HEK293 (cell line): ENCODE data around the gene ZFP36.

Experiments used
- BCL11B ChIP-seq: fragments of 450-650 bp; formaldehyde crosslinking; IDR thresholded peaks from 2 replicates; pipeline ENCODE4 v1.5.1; 2016; ENCODE audit warnings: low read depth, missing biosample characterization, missing genetic modification characterization
- GFI1B ChIP-seq: fragments of 450-650 bp; formaldehyde crosslinking; IDR thresholded peaks from 2 replicates; pipeline ENCODE4 v1.5.1; 2016; ENCODE audit warnings: missing biosample characterization, missing genetic modification characterization
- HOXD13 ChIP-seq: sonication (generic); formaldehyde crosslinking; IDR thresholded peaks from 2 replicates; pipeline ENCODE4 v1.8.0; 2022; ENCODE audit warnings: missing genetic modification reagents, borderline replicate concordance
- KLF1 ChIP-seq: fragments of 450-650 bp; formaldehyde crosslinking; IDR thresholded peaks from 2 replicates; pipeline ENCODE4 v1.5.1; 2016; ENCODE audit warnings: missing biosample characterization, missing genetic modification characterization
- REPIN1 ChIP-seq: fragments of 450-650 bp; formaldehyde crosslinking; IDR thresholded peaks from 2 replicates; pipeline ENCODE4 v1.5.1; 2017; ENCODE audit warnings: missing biosample characterization, missing genetic modification characterization, low read depth
- SALL2 ChIP-seq: fragments of 450-650 bp; formaldehyde crosslinking; IDR thresholded peaks from 2 replicates; pipeline ENCODE4 v1.5.0; 2017; ENCODE audit warnings: missing biosample characterization, mild to moderate bottlenecking, missing genetic modification characterization, borderline replicate concordance
- SCRT2 ChIP-seq: fragments of 450-650 bp; formaldehyde crosslinking; IDR thresholded peaks from 2 replicates; pipeline ENCODE4 v1.5.1; 2016; ENCODE audit warnings: missing biosample characterization, missing genetic modification characterization
- YY1 ChIP-seq: fragments of 450-650 bp; formaldehyde crosslinking; IDR thresholded peaks from 2 replicates; pipeline ENCODE4 v1.5.1; 2018; ENCODE audit warnings: missing biosample characterization, missing genetic modification characterization
- ZBTB20 ChIP-seq: fragments of 450-650 bp; formaldehyde crosslinking; IDR thresholded peaks from 2 replicates; pipeline ENCODE4 v1.5.1; 2016; ENCODE audit warnings: missing biosample characterization, missing genetic modification characterization
- ZNF133 ChIP-seq: fragments of 450-650 bp; formaldehyde crosslinking; IDR thresholded peaks from 2 replicates; pipeline ENCODE4 v1.5.1; 2016; ENCODE audit warnings: missing biosample characterization, missing genetic modification characterization
- ZNF157 ChIP-seq: fragments of 450-650 bp; formaldehyde crosslinking; IDR thresholded peaks from 2 replicates; pipeline ENCODE4 v1.5.1; 2016; ENCODE audit warnings: missing biosample characterization, missing genetic modification characterization
- ZNF223 ChIP-seq: fragments of 450-650 bp; formaldehyde crosslinking; IDR thresholded peaks from 2 replicates; pipeline ENCODE4 v1.5.1; 2016; ENCODE audit warnings: missing biosample characterization, missing genetic modification characterization
- ZNF292 ChIP-seq: fragments of 450-650 bp; formaldehyde crosslinking; IDR thresholded peaks from 2 replicates; pipeline ENCODE4 v1.5.1; 2016; ENCODE audit warnings: low read depth, missing biosample characterization, missing genetic modification characterization, borderline replicate concordance
- ZNF341 ChIP-seq: fragments of 450-650 bp; formaldehyde crosslinking; IDR thresholded peaks from 2 replicates; pipeline ENCODE4; 2016; ENCODE audit warnings: low read depth, missing biosample characterization, missing genetic modification characterization
- ZNF549 ChIP-seq: fragments of 450-650 bp; IDR thresholded peaks from 2 replicates; pipeline ENCODE4 v1.5.1; 2018; ENCODE audit warnings: missing biosample characterization, missing genetic modification characterization, mild to moderate bottlenecking, inconsistent platforms, moderate library complexity
- ZNF658 ChIP-seq: fragments of 450-650 bp; formaldehyde crosslinking; IDR thresholded peaks from 2 replicates; pipeline ENCODE4; 2016; ENCODE audit warnings: missing biosample characterization, missing genetic modification characterization
- ZNF664 ChIP-seq: fragments of 450-650 bp; formaldehyde crosslinking; IDR thresholded peaks from 2 replicates; pipeline ENCODE4 v1.5.1; 2016; ENCODE audit warnings: missing biosample characterization, missing genetic modification characterization
- ZNF701 ChIP-seq: fragments of 450-650 bp; formaldehyde crosslinking; IDR thresholded peaks from 2 replicates; pipeline ENCODE4 v1.5.1; 2016; ENCODE audit warnings: missing biosample characterization, missing genetic modification characterization
- ZNF768 ChIP-seq: fragments of 450-650 bp; formaldehyde crosslinking; IDR thresholded peaks from 2 replicates; pipeline ENCODE4 v1.5.1; 2018; ENCODE audit warnings: missing biosample characterization, mild to moderate bottlenecking, missing genetic modification characterization
- ZNF830 ChIP-seq: fragments of 450-650 bp; IDR thresholded peaks from 2 replicates; pipeline ENCODE4 v1.5.0; 2018; ENCODE audit warnings: missing biosample characterization, missing genetic modification characterization, low read depth, mild to moderate bottlenecking, moderate library complexity
- ZXDB ChIP-seq: fragments of 450-650 bp; formaldehyde crosslinking; IDR thresholded peaks from 2 replicates; pipeline ENCODE4 v1.5.1; 2016; ENCODE audit warnings: missing biosample characterization, missing genetic modification characterization
- TF ChIP-seq, protein P1 (sequence below): fragments of 450-650 bp; formaldehyde crosslinking; IDR thresholded peaks from 2 replicates; pipeline ENCODE4 v1.5.1; 2016; ENCODE audit warnings: missing biosample characterization, missing genetic modification characterization
- TF ChIP-seq, protein P2 (sequence below): fragments of 450-650 bp; formaldehyde crosslinking; IDR thresholded peaks from 2 replicates; pipeline ENCODE4 v1.5.1; 2016; ENCODE audit warnings: missing biosample characterization, missing genetic modification characterization
- TF ChIP-seq, protein P3 (sequence below): fragments of 450-650 bp; formaldehyde crosslinking; IDR thresholded peaks from 2 replicates; pipeline ENCODE4 v1.5.1; 2017; ENCODE audit warnings: missing biosample characterization, missing genetic modification characterization
- TF ChIP-seq, protein P4 (sequence below): fragments of 450-650 bp; formaldehyde crosslinking; IDR thresholded peaks from 2 replicates; pipeline ENCODE4 v1.5.1; 2016; ENCODE audit warnings: missing biosample characterization, missing genetic modification characterization
- TF ChIP-seq, protein P5 (sequence below): fragments of 450-650 bp; formaldehyde crosslinking; IDR thresholded peaks from 2 replicates; pipeline ENCODE4 v1.5.1; 2016; ENCODE audit warnings: missing biosample characterization, missing genetic modification characterization
- TF ChIP-seq, protein P6 (sequence below): fragments of 450-650 bp; formaldehyde crosslinking; IDR thresholded peaks from 2 replicates; pipeline ENCODE4 v1.5.1; 2016; ENCODE audit warnings: missing biosample characterization, missing genetic modification characterization
- TF ChIP-seq, protein P7 (sequence below): fragments of 450-650 bp; formaldehyde crosslinking; IDR thresholded peaks from 2 replicates; pipeline ENCODE4 v1.5.1; 2017; ENCODE audit warnings: missing biosample characterization, missing genetic modification characterization

The ZFP36 gene

DNA sequence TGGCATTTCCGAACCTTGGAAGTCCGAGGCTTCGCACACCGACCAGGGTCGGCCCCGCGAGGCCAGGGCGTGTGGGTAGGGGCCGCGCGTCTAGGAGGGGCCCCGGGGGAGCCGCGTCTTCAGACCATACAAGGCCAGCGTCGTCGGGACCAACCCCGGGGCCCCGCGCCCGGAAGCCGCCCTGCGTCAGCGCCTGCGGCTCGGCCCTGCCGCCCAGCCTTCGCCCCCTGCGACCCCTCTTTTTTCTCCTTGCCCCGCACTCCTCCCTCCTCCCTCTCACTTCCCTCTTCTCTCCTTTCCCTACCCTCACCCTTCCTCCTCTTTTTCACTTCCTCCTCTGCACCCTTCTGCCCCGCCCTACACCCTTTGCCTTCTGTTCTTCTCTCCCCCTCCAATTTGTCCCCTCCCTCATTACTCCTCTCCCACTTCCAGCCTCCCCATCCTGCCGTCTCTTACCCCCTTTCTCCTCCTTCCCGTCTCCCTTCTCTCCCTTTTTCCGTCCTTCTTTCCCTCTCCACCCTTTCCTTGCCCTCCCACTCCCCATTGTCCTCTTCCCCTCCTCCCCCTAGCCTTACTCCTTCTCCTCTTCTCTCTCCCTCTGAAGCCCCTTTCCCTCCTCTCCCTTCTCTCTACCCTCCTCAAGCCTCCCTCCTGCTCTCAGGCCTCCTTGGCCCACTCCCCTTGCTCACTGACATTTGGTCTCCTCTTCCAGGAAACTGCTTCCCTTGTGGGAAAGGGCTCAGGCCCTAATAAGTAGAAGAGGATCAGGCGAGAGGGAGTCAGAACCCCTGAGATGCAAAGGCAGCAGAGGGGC is 3.6 kb downstream of the ZFP36 start (continued):
- TF ChIP-seq KLF1 (tag by site-specific recombination), result peak; percentile 98
- TF ChIP-seq ZXDB (tag by site-specific recombination), result peak; percentile 85; the same call in 1 of the 2 replicates
- TF ChIP-seq, protein P1, sequence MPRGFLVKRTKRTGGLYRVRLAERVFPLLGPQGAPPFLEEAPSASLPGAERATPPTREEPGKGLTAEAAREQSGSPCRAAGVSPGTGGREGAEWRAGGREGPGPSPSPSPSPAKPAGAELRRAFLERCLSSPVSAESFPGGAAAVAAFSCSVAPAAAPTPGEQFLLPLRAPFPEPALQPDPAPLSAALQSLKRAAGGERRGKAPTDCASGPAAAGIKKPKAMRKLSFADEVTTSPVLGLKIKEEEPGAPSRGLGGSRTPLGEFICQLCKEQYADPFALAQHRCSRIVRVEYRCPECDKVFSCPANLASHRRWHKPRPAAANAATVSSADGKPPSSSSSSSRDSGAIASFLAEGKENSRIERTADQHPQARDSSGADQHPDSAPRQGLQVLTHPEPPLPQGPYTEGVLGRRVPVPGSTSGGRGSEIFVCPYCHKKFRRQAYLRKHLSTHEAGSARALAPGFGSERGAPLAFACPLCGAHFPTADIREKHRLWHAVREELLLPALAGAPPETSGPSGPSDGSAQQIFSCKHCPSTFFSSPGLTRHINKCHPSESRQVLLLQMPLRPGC (tag by site-specific recombination), result peak; percentile 38
- no peak for TF ChIP-seq ZNF658
- TF ChIP-seq ZNF133, result peak; percentile 33; the same call in 1 of the 2 replicates
- TF ChIP-seq ZNF157 (tag by site-specific recombination), result peak; percentile 64; the same call in 1 of the 2 replicates
- no peak; the same call in 1 of the 2 replicates for TF ChIP-seq ZNF341
- TF ChIP-seq, protein P2, sequence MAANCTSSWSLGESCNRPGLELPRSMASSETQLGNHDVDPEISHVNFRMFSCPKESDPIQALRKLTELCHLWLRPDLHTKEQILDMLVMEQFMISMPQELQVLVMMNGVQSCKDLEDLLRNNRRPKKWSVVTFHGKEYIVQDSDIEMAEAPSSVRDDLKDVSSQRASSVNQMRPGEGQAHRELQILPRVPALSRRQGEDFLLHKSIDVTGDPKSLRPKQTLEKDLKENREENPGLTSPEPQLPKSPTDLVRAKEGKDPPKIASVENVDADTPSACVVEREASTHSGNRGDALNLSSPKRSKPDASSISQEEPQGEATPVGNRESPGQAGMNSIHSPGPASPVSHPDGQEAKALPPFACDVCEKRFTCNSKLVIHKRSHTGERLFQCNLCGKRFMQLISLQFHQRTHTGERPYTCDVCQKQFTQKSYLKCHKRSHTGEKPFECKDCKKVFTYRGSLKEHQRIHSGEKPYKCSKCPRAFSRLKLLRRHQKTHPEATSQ (tag by site-specific recombination), result no peak; the same call in 1 of the 2 replicates
- TF ChIP-seq ZNF549 (tag by site-specific recombination), result no peak
- 0 out of 2 replicates have a peak, but pooled peaks have one; percentile 5 for TF ChIP-seq GFI1B (tag by site-specific recombination)
- no peak for TF ChIP-seq HOXD13
- 0 out of 2 replicates have a peak, but pooled peaks have one; percentile 31 for TF ChIP-seq ZNF292 (tag by site-specific recombination)
- TF ChIP-seq, protein P3, sequence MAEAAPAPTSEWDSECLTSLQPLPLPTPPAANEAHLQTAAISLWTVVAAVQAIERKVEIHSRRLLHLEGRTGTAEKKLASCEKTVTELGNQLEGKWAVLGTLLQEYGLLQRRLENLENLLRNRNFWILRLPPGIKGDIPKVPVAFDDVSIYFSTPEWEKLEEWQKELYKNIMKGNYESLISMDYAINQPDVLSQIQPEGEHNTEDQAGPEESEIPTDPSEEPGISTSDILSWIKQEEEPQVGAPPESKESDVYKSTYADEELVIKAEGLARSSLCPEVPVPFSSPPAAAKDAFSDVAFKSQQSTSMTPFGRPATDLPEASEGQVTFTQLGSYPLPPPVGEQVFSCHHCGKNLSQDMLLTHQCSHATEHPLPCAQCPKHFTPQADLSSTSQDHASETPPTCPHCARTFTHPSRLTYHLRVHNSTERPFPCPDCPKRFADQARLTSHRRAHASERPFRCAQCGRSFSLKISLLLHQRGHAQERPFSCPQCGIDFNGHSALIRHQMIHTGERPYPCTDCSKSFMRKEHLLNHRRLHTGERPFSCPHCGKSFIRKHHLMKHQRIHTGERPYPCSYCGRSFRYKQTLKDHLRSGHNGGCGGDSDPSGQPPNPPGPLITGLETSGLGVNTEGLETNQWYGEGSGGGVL (tag by site-specific recombination), result peak; percentile 100
- peak; percentile 93 for TF ChIP-seq BCL11B (tag by site-specific recombination)
- no peak for TF ChIP-seq YY1 (tag by site-specific recombination)
- peak; percentile 57; the same call in 1 of the 2 replicates for TF ChIP-seq REPIN1
- TF ChIP-seq SCRT2 (tag by site-specific recombination), result no peak
- TF ChIP-seq ZNF664 (tag by site-specific recombination), result no peak
- TF ChIP-seq, protein P4, sequence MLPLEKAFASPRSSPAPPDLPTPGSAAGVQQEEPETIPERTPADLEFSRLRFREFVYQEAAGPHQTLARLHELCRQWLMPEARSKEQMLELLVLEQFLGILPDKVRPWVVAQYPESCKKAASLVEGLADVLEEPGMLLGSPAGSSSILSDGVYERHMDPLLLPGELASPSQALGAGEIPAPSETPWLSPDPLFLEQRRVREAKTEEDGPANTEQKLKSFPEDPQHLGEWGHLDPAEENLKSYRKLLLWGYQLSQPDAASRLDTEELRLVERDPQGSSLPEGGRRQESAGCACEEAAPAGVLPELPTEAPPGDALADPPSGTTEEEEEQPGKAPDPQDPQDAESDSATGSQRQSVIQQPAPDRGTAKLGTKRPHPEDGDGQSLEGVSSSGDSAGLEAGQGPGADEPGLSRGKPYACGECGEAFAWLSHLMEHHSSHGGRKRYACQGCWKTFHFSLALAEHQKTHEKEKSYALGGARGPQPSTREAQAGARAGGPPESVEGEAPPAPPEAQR, result peak; percentile 87
- TF ChIP-seq, protein P5, sequence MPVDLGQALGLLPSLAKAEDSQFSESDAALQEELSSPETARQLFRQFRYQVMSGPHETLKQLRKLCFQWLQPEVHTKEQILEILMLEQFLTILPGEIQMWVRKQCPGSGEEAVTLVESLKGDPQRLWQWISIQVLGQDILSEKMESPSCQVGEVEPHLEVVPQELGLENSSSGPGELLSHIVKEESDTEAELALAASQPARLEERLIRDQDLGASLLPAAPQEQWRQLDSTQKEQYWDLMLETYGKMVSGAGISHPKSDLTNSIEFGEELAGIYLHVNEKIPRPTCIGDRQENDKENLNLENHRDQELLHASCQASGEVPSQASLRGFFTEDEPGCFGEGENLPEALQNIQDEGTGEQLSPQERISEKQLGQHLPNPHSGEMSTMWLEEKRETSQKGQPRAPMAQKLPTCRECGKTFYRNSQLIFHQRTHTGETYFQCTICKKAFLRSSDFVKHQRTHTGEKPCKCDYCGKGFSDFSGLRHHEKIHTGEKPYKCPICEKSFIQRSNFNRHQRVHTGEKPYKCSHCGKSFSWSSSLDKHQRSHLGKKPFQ (tag by site-specific recombination), result no peak
- TF ChIP-seq ZNF223, result 0 out of 2 replicates have a peak, but pooled peaks have one; percentile 78
- peak; percentile 98 for TF ChIP-seq SALL2 (tag by site-specific recombination)
- TF ChIP-seq, protein P6, sequence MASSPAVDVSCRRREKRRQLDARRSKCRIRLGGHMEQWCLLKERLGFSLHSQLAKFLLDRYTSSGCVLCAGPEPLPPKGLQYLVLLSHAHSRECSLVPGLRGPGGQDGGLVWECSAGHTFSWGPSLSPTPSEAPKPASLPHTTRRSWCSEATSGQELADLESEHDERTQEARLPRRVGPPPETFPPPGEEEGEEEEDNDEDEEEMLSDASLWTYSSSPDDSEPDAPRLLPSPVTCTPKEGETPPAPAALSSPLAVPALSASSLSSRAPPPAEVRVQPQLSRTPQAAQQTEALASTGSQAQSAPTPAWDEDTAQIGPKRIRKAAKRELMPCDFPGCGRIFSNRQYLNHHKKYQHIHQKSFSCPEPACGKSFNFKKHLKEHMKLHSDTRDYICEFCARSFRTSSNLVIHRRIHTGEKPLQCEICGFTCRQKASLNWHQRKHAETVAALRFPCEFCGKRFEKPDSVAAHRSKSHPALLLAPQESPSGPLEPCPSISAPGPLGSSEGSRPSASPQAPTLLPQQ (tag by site-specific recombination), result peak; percentile 32; the same call in 1 of the 2 replicates
- TF ChIP-seq, protein P7, sequence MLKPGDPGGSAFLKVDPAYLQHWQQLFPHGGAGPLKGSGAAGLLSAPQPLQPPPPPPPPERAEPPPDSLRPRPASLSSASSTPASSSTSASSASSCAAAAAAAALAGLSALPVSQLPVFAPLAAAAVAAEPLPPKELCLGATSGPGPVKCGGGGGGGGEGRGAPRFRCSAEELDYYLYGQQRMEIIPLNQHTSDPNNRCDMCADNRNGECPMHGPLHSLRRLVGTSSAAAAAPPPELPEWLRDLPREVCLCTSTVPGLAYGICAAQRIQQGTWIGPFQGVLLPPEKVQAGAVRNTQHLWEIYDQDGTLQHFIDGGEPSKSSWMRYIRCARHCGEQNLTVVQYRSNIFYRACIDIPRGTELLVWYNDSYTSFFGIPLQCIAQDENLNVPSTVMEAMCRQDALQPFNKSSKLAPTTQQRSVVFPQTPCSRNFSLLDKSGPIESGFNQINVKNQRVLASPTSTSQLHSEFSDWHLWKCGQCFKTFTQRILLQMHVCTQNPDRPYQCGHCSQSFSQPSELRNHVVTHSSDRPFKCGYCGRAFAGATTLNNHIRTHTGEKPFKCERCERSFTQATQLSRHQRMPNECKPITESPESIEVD (tag by site-specific recombination), result no peak
- TF ChIP-seq ZNF768 (tag by site-specific recombination), result no peak
- TF ChIP-seq ZBTB20 (tag by site-specific recombination), result peak; percentile 100
- TF ChIP-seq ZNF701 (tag by site-specific recombination), result 0 out of 2 replicates have a peak, but pooled peaks have one; percentile 73
- TF ChIP-seq ZNF830 (tag by site-specific recombination), result no peak
